ENCODE results near the gene VSTM2A. TPM values are rescaled to one million over a fixed set of nuclear protein-coding genes. Genes with fewer than 3 reads are reported as not detected.

Gene VSTM2A
- total RNA-seq, 1 donor from 2014 or later = 0.79 TPM

DNA sequence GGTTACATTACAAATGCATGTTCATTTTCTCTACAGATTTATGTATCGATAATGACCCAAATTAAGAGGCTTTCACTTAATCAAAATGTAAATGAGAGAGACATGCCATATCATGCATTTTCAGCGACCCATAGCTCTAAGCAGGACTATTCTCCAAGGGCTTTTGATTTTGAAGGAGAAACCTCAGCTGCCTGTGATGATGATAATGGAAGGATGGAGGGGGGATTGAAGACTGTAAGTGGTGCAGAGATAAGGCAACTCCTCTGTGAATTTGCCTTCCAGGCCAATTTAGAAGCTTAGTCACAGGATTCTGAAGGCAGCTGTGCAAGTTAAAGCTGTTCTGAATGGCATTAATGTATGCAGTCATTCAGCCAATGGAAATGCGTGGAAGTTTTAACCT is 8.3 kb downstream of the VSTM2A start:
- H3K4me3 Mint-ChIP-seq = no peak overlapping the region
- peaks cover 75% of the 10 kb centered on the region for H3K27me3 Mint-ChIP-seq (ENCODE audit: low read depth)
- TF ChIP-seq, protein P1, sequence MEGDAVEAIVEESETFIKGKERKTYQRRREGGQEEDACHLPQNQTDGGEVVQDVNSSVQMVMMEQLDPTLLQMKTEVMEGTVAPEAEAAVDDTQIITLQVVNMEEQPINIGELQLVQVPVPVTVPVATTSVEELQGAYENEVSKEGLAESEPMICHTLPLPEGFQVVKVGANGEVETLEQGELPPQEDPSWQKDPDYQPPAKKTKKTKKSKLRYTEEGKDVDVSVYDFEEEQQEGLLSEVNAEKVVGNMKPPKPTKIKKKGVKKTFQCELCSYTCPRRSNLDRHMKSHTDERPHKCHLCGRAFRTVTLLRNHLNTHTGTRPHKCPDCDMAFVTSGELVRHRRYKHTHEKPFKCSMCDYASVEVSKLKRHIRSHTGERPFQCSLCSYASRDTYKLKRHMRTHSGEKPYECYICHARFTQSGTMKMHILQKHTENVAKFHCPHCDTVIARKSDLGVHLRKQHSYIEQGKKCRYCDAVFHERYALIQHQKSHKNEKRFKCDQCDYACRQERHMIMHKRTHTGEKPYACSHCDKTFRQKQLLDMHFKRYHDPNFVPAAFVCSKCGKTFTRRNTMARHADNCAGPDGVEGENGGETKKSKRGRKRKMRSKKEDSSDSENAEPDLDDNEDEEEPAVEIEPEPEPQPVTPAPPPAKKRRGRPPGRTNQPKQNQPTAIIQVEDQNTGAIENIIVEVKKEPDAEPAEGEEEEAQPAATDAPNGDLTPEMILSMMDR (conservative IDR thresholded peaks at IDR 0.05) = no peak
- no peak overlapping the region for H3K27ac Mint-ChIP-seq (ENCODE audit: unreplicated experiment)
- DNase-seq (ENCODE audit: low read depth, low spot score) = no peak
- H3K36me3 Mint-ChIP-seq (ENCODE audit: low read depth) = no peaks in the 10 kb centered on the region
- no peaks in the 10 kb centered on the region for H3K9me3 Mint-ChIP-seq
- H3K4me1 Mint-ChIP-seq = no peaks in the 10 kb centered on the region

DNA sequence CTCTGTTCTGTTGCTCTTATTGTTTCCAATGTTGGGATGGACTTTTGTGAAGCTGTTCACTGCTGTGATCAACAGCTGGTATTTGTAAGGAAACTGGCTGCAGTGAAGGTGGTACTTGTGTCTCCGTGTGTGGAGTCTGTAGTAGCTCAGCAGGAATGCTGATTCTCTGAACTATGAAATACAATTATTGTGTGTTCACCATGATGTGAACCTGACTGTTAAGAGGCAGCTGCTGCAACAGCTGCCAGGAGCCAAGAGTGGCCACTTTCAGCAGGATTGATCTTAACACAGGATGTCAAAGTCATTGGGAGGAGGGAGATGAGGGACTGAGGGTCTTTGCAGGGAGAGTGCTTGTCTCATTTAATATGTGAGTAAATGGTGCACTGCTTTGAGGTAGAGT is 13.9 kb downstream of the VSTM2A start:
- Mint-ChIP-seq H3K4me3 (no peak overlapping the region), H3K36me3 (ENCODE audit: low read depth) (no peaks in the 10 kb centered on the region), H3K9me3 (no peaks in the 10 kb centered on the region), H3K27me3 (ENCODE audit: low read depth) (peaks cover 37% of the 10 kb centered on the region), H3K4me1 (no peaks in the 10 kb centered on the region), H3K27ac (ENCODE audit: unreplicated experiment) (no peak overlapping the region)
- TF ChIP-seq, protein P1 (conservative IDR thresholded peaks at IDR 0.05) = no peak
- DNase-seq (ENCODE audit: low read depth, low spot score) = no peak

DNA sequence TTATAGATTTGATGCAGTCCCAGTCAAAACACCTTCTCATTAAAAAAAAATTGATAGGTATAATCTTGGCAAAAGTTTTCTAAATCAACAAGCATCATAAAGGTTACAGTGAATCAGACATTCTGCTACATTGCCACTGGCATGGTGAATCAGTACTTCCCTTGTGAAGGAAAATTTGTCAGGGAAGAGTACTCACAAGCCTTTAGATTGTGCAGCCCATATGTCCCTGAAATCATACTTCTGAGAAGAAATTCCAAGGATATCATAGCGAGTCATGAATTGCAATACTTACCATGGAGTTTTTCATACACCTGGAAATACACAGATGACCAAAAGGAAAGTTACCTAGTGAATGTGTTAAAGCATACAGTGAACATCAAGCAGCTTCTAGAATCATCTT is 17.2 kb downstream of the VSTM2A start:
- H3K4me1 Mint-ChIP-seq = no peaks in the 10 kb centered on the region

DNA sequence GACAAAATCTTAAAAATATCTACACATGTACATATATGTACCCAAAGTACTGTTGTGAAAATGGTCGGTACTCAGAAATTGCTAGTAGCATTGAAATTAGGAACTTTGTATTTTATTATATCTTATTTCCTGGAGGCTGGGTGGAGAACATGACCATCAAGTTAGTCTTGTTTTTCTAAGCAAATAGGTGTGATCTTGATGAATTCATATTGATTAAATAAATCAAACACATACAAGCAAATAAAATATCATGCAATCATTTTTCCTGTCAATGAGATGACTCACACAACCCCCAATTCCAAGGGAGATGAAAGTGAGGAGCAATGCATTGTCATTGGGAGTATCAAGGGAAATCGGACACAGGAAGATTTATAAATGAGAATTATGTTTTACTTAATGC is 18.0 kb downstream of the VSTM2A start:
- no peak overlapping the region for H3K4me3 Mint-ChIP-seq
- H3K27me3 Mint-ChIP-seq (ENCODE audit: low read depth) = peaks cover 9% of the 10 kb centered on the region
- TF ChIP-seq, protein P1 (conservative IDR thresholded peaks at IDR 0.05) = no peak
- no peak overlapping the region for H3K27ac Mint-ChIP-seq (ENCODE audit: unreplicated experiment)
- no peaks in the 10 kb centered on the region for H3K4me1 Mint-ChIP-seq
- H3K36me3 Mint-ChIP-seq (ENCODE audit: low read depth) = no peaks in the 10 kb centered on the region
- DNase-seq (ENCODE audit: low read depth, low spot score) = no peak
- H3K9me3 Mint-ChIP-seq = no peaks in the 10 kb centered on the region

More for the DNA sequence above, 17.2 kb downstream of the VSTM2A start:
- DNase-seq (ENCODE audit: low read depth, low spot score) = no peak
- TF ChIP-seq, protein P1 (conservative IDR thresholded peaks at IDR 0.05) = no peak
- H3K4me3 Mint-ChIP-seq = no peak overlapping the region
- no peak overlapping the region for H3K27ac Mint-ChIP-seq (ENCODE audit: unreplicated experiment)
- peaks cover 17% of the 10 kb centered on the region for H3K27me3 Mint-ChIP-seq (ENCODE audit: low read depth)
- no peaks in the 10 kb centered on the region for H3K9me3 Mint-ChIP-seq
- no peaks in the 10 kb centered on the region for H3K36me3 Mint-ChIP-seq (ENCODE audit: low read depth)

DNA sequence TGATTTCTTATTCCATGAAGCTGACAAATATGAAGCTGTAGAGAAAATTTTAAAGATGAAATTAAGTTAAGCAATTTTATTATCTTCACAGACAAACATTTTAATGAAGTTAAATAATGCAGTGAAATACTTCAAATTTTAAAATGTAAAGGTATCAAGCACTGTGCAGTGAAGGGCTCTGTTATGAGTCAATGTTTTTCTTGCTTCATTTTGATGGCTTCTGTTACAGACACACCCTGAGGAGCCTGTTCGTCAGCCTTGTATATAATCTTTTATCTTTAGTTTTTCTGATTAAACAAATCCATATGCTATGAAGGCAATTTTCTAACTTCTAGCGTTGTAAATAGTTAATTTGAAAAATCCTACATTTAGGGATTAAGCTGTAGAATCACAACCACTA is 18.5 kb downstream of the VSTM2A start:
- H3K27ac Mint-ChIP-seq (ENCODE audit: unreplicated experiment) = no peak overlapping the region
- H3K9me3 Mint-ChIP-seq = no peaks in the 10 kb centered on the region
- DNase-seq (ENCODE audit: low read depth, low spot score) = no peak
- H3K36me3 Mint-ChIP-seq (ENCODE audit: low read depth) = no peaks in the 10 kb centered on the region
- H3K27me3 Mint-ChIP-seq (ENCODE audit: low read depth) = peaks cover 6% of the 10 kb centered on the region
- H3K4me1 Mint-ChIP-seq = no peaks in the 10 kb centered on the region
- H3K4me3 Mint-ChIP-seq = no peak overlapping the region
- TF ChIP-seq, protein P1 (conservative IDR thresholded peaks at IDR 0.05) = no peak
